ENCODE data around the gene ZNF598.

GRCh38 chr16:1965396-1966001 lies 44.1 kb downstream of the ZNF598 start:
- TF ChIP-seq CTCF (IDR thresholded peaks at IDR 0.05; ENCODE audit: low read depth, low read length, missing input control), result no peak
- no peak for TF ChIP-seq RAD21 (IDR thresholded peaks at IDR 0.05)
- TF ChIP-seq TAF1 (conservative IDR thresholded peaks at IDR 0.05), result no peak
- no peak for TF ChIP-seq REST (IDR thresholded peaks at IDR 0.05)
- TF ChIP-seq SP1 (IDR thresholded peaks at IDR 0.05), result no peak
- no peak for TF ChIP-seq JUND (IDR thresholded peaks at IDR 0.05)
- no peak for TF ChIP-seq ZBTB33 (IDR thresholded peaks at IDR 0.05)
- no peak for TF ChIP-seq HNF4A (conservative IDR thresholded peaks at IDR 0.05)
- no peak for TF ChIP-seq HNF4G (IDR thresholded peaks at IDR 0.05)
- no peak for TF ChIP-seq EGR1 (IDR thresholded peaks at IDR 0.05; ENCODE audit: low read depth in 2 of 2)
- TF ChIP-seq MAX (IDR thresholded peaks at IDR 0.05), result no peak
